Measurements from ENCODE around the gene DENND1C. TPM values are rescaled to one million over a fixed set of nuclear protein-coding genes. Genes with fewer than 3 reads are reported as not detected.

DENND1C gene
- total RNA-seq, 1 experiment from 2014 or later: not detected

GRCh38 chr19:6501740-6502648, 20.4 kb upstream of the DENND1C start, which contains the start of gene TUBB4A:
TSS of gene TUBB4A (minus strand) at chr19:6502309. CDS start at chr19:6502212, 97 bp downstream.
- DNase-seq: peak; percentile 16
- TF ChIP-seq CTCF (IDR thresholded peaks at IDR 0.05; ENCODE audit: unreplicated experiment): no peak
- peak within 1 kb of the TSS; percentile 45 for H3K4me3 Mint-ChIP-seq (ENCODE audit: low read depth, unreplicated experiment)
- no TSS peak for BruUV-seq (replicated peaks)
- no peaks in the 10 kb centered on the region for H3K9me3 Mint-ChIP-seq (ENCODE audit: low read depth, unreplicated experiment)
- peaks cover 33% of the 10 kb centered on the region for H3K27me3 Mint-ChIP-seq (ENCODE audit: unreplicated experiment)
- no peak within 1 kb of the TSS for H3K27ac Mint-ChIP-seq (ENCODE audit: unreplicated experiment)
- no peaks in the 10 kb centered on the region for H3K4me1 Mint-ChIP-seq (ENCODE audit: low read depth, unreplicated experiment)
- CTCF ChIA-PET: interaction anchor here (0.6 kb wide), 1 partner anchor 41 kb away, joined by 4 read pairs; no protein-coding TSS in a partner anchor
- intact Hi-C loops (cut with micrococcal nuclease; ENCODE audit: unreplicated experiment): no loop called here
- peaks cover 4% of the 10 kb centered on the region for H3K36me3 Mint-ChIP-seq (ENCODE audit: insufficient read depth, unreplicated experiment)

GRCh38 chr19:6500837-6501739, 19.5 kb upstream of the DENND1C start:
- BruUV-seq (replicated peaks): no TSS peak
- Mint-ChIP-seq H3K9me3 (ENCODE audit: low read depth, unreplicated experiment) (no peaks in the 10 kb centered on the region), H3K27ac (ENCODE audit: unreplicated experiment) (no peak overlapping the region), H3K27me3 (ENCODE audit: unreplicated experiment) (peaks cover 33% of the 10 kb centered on the region), H3K4me3 (ENCODE audit: low read depth, unreplicated experiment) (peak overlapping the region; percentile 45), H3K4me1 (ENCODE audit: low read depth, unreplicated experiment) (no peaks in the 10 kb centered on the region), H3K36me3 (ENCODE audit: insufficient read depth, unreplicated experiment) (peaks cover 4% of the 10 kb centered on the region)
- intact Hi-C loops (cut with micrococcal nuclease; ENCODE audit: unreplicated experiment): no loop called here
- CTCF ChIA-PET: no interaction called here
- TF ChIP-seq CTCF (IDR thresholded peaks at IDR 0.05; ENCODE audit: unreplicated experiment): no peak
- no peak for DNase-seq

- H3K27me3 Mint-ChIP-seq (ENCODE audit: unreplicated experiment): peaks cover 33% of the 10 kb centered on the region
- BruUV-seq (replicated peaks): no TSS peak
- H3K4me1 Mint-ChIP-seq (ENCODE audit: low read depth, unreplicated experiment): no peaks in the 10 kb centered on the region
- CTCF ChIA-PET: interaction anchor here (0.7 to 1.2 kb wide), 2 partner anchors 8 to 105 kb away, joined by 3 to 4 read pairs; no protein-coding TSS in a partner anchor
- H3K36me3 Mint-ChIP-seq (ENCODE audit: insufficient read depth, unreplicated experiment): peaks cover 4% of the 10 kb centered on the region
- H3K4me3 Mint-ChIP-seq (ENCODE audit: low read depth, unreplicated experiment): no peak overlapping the region
- no peak for DNase-seq
- TF ChIP-seq CTCF (IDR thresholded peaks at IDR 0.05; ENCODE audit: unreplicated experiment): no peak
- intact Hi-C loops (cut with micrococcal nuclease; ENCODE audit: unreplicated experiment): no loop called here
- H3K9me3 Mint-ChIP-seq (ENCODE audit: low read depth, unreplicated experiment): no peaks in the 10 kb centered on the region
- no peak overlapping the region for H3K27ac Mint-ChIP-seq (ENCODE audit: unreplicated experiment)
Observed at GRCh38 chr19:6499052-6499790, 17.6 kb upstream of the DENND1C start.
